GM12864 (cell line): ENCODE measurements around the gene SUGCT.

Experiments used
- DNase-seq: peaks from one replicate; pipeline ENCODE4 v3.0.0-alpha.2; 2011; ENCODE audit warnings: low read depth
- H3K4me3 ChIP-seq: 2 replicates; pipeline ENCODE4 v1.5.1; 2011; ENCODE audit warnings: mild to moderate bottlenecking, low read depth, low read length, control low read depth
- TF ChIP-seq, protein P1 (sequence below): IDR thresholded peaks from 2 replicates; pipeline ENCODE4 v1.5.1; 2011; ENCODE audit warnings: low read depth, mild to moderate bottlenecking, moderate library complexity, low read length, control low read depth, inconsistent platforms; ENCODE audit errors: missing control alignments

Gene SUGCT

DNA sequence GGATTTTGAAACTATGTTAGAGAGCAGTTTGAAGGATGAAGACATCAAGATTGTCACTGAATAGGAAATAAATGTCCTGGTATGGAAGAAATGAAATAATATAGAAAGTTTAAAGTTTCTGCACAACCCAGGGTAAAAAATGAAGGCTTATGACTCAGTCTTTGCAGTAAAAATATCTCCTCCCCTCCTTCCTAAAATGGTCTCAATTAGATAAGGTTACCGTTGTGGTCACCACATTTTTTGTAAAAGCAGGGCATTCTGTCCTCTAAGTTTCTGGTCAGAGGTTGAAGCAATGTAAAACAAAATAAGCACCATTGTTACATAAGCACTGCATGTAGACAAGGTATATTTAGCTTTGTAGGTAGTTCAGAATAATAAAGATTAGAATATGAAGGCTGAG, 403.5 kb downstream of the SUGCT start:
- no peak for DNase-seq
- TF ChIP-seq, protein P1, sequence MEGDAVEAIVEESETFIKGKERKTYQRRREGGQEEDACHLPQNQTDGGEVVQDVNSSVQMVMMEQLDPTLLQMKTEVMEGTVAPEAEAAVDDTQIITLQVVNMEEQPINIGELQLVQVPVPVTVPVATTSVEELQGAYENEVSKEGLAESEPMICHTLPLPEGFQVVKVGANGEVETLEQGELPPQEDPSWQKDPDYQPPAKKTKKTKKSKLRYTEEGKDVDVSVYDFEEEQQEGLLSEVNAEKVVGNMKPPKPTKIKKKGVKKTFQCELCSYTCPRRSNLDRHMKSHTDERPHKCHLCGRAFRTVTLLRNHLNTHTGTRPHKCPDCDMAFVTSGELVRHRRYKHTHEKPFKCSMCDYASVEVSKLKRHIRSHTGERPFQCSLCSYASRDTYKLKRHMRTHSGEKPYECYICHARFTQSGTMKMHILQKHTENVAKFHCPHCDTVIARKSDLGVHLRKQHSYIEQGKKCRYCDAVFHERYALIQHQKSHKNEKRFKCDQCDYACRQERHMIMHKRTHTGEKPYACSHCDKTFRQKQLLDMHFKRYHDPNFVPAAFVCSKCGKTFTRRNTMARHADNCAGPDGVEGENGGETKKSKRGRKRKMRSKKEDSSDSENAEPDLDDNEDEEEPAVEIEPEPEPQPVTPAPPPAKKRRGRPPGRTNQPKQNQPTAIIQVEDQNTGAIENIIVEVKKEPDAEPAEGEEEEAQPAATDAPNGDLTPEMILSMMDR, result no peak
- no peak overlapping the region for H3K4me3 ChIP-seq

DNA sequence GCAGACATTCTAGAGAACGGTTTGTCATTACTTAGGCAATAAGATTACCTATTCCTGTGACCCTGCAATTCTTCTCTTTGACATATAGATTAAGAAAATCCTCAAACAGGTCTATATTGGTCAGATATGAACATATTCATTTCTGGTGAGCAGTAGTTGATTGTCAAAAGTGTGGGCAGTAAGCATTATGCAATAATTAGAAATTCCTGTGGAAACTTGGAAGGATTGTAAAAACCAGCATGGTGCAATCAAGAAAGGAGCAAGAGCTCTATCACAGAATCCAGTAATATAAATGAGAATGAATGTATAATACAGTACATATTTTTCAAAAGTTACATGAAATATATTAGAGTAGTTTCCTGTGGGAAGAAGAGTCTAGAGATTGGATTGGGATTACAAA, 406.5 kb downstream of the SUGCT start:
- no peak for DNase-seq
- no peak overlapping the region for H3K4me3 ChIP-seq
- TF ChIP-seq, protein P1, result no peak

DNA sequence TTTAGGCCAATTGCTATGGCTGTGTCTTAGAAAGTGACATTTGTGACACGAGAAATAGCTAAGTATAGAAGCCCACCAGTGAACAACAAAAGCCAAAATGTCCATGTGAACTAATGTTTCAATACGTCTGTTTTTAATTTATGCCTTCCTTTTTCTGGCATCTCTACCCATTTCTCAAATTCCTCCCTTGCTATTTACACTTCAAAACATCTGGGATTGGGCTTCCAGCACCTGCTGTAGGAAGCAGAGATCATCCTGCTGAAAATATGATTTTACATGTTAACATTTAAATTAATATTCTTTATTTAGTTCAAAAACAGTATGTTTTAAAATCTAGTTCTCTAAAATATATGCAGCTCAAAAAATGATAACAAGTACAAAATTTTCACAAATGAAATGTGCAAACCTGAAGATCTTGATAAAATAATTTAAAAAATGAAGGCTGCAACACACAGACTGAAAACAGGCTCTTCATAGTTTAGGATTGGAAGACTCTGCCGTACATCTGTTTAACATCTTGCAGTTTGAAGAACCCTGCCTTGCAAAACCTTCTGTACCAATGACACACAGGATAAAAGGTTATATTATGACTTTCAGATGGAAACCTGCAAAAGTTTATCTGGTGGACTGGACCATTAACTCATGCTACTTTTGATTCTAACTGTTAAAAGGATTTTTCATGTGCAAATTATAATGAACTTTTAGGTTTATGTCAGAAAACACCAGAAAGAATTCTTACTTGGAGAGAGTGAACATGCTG, 408.4 kb downstream of the SUGCT start:
- DNase-seq, result no peak
- TF ChIP-seq, protein P1, result no peak
- H3K4me3 ChIP-seq, result no peak overlapping the region

DNA sequence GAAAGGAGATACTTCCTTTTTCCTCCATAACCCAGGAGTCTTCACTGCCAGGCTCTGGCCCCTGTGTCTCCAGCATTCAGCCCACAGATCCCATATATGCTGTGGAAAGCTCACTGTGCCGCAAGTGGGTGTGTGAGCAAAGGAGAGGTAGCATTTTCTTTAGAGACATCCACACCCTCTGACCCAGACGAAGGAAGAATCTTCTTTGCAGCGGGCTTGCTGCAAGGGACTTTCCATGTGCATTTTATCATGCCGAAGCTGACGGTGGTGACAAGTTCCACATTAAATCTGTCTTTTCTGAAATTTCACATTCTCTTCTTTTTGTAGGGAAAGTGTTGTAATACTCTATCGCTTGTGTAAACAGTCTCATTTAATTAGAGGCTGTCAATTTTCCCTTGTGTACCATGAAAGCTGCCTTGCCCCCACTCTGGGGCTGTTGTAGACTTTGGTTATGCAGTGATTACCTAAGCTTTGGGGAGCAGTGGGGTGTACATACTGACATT, 409.5 kb downstream of the SUGCT start:
- TF ChIP-seq, protein P1, result no peak
- DNase-seq, result no peak
- H3K4me3 ChIP-seq, result no peak overlapping the region

DNA sequence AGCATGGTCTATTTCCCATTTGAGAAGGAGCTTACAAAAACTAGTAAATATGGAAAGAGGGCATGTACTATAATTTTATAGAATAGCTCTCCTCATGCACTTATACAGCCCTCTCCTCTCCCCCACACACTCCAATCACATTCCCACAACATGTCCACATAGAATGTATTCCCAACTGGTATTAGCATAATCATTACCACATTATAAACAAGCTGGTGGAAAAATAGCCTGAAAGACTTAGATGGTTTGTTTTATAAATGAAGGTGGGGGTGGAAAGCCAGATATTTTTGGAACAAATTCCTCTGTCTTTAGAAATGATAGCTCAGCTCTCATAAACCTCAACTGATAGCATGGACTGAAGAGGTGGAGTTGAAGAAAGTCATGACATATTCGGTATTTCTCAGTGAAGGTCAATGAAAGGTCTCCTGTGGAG, 410.1 kb downstream of the SUGCT start:
- no peak overlapping the region for H3K4me3 ChIP-seq
- TF ChIP-seq, protein P1, result no peak
- no peak for DNase-seq

DNA sequence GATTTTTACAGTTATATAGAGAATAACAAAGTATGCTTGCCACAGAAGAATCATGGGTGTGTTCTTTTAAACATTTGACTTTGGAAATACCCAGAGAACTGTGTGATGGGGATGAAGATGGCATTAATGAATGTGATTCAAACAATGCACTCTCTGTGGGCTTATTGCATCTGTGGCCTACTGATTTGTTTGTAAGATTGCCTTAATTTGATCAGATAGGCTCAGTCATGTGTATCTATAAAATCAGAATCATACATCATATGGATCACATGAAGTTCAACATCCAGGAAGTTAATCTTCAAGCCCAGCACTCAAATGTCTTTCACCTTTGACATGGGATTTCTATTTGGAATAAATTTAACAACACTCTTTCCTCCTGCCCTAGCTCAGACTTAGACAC, 410.9 kb downstream of the SUGCT start:
- DNase-seq, result no peak
- TF ChIP-seq, protein P1, result no peak
- no peak overlapping the region for H3K4me3 ChIP-seq
